AG10803 (cell line): ENCODE data around the gene ODF2.

Source experiments
- DNase-seq: peaks from one replicate; pipeline ENCODE4 v3.0.0; 2010; ENCODE audit warnings: low read depth
- H3K4me3 ChIP-seq: 2 replicates; pipeline ENCODE4 v1.5.1; 2011; ENCODE audit warnings: mild to moderate bottlenecking, low read length, control low read depth
- CTCF ChIP-seq: conservative IDR thresholded peaks from 2 replicates; pipeline ENCODE4 v1.5.1; 2011; ENCODE audit warnings: mild to moderate bottlenecking, low read length, control low read depth, inconsistent platforms

ODF2 gene

GRCh38 chr9:128455849-128456612 is at the start of gene ODF2:
ODF2 (plus strand) TSS chr9:128456006; CDS start chr9:128456092, 86 bp downstream.
- H3K4me3 ChIP-seq, result peak within 1 kb of the TSS; percentile 85
- peak; percentile 93 for DNase-seq
- no peak for TF ChIP-seq CTCF

- H3K4me3 ChIP-seq, result no peak overlapping the region
- no peak for DNase-seq
- no peak for TF ChIP-seq CTCF
Measured at GRCh38 chr9:128406848-128407391, 48.9 kb upstream of the ODF2 start.

- H3K4me3 ChIP-seq, result no peak overlapping the region
- DNase-seq, result no peak
- TF ChIP-seq CTCF, result no peak
Measured at GRCh38 chr9:128408963-128409431, 46.8 kb upstream of the ODF2 start.

- no peak for TF ChIP-seq CTCF
- no peak overlapping the region for H3K4me3 ChIP-seq
- no peak for DNase-seq
Measured at GRCh38 chr9:128409450-128409849, 46.4 kb upstream of the ODF2 start.

GRCh38 chr9:128409978-128410377 is 45.8 kb upstream of the ODF2 start:
- TF ChIP-seq CTCF, result peak; percentile 45
- peak; percentile 35 for DNase-seq

GRCh38 chr9:128411364-128412119 is 44.3 kb upstream of the ODF2 start:
- no peak for TF ChIP-seq CTCF
- H3K4me3 ChIP-seq, result no peak overlapping the region
- DNase-seq, result no peak

More at GRCh38 chr9:128409978-128410377, 45.8 kb upstream of the ODF2 start:
- no peak overlapping the region for H3K4me3 ChIP-seq
